ENCODE results near the gene LIN28A. TPM values are rescaled to one million over a fixed set of nuclear protein-coding genes. Genes with fewer than 3 reads are reported as not detected.

The LIN28A gene
- total and polyA plus RNA-seq, 7 experiments from 2014 or later, result not detected

DNA sequence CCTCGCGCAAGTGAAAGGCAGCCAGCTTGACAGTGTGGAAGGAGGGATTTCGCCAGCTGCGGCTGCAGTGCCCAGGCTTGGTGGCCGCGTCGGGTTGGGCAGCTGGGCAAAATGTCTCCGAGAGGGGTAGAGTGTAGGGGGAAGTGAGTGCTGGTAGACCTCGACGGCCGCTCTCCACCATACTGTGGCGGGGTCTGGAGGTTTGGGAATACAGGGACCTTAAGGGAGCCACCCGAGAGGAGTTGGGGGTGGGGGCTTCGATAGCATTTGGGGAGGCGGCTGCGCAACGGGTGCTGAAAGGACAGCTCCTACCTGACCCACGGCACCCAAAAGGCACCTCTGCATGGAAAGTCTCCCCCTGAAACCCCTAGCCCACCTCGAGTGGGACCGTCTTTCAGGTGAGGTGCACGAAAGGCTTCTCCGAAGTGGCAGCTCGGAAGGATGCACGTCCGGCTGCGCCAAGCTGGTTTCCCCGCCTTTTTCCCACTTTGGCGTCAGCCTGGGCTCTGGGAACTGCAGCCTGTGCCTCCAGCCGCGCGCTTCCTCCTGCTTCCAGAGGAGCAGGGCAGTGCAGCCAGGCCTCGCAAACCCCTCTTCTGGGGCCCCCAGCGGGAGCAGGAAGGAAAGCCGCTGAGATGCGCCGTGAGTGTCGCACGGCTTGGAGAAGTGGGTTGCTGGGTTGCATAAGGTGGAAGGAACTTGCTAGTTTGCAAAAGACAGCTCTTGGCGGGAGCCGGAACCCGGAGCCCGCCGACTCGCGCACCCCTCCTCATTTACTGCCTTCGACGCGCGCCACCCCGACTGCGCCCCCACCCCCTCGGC lies 61.1 kb downstream of the LIN28A start:
- Mint-ChIP-seq H3K27ac (peak overlapping the region; percentile 95 to 99 (median 97)), H3K9me3 (no peaks in the 10 kb centered on the region), H3K27me3 (peaks cover 0 to 2% (median 0%) of the 10 kb centered on the region in 5 donors), H3K4me3 (peak overlapping the region; percentile 89 to 100 (median 93)), H3K36me3 (peaks cover 4 to 46% (median 18%) of the 10 kb centered on the region in 5 donors), H3K4me1 (peaks cover 28 to 60% (median 51%) of the 10 kb centered on the region in 7 donors)
- ChIA-PET CTCF (interaction anchor here (0.8 to 1.3 kb wide), 3 partner anchors 19 to 63 kb away, joined by 3 to 4 read pairs (median 4); no protein-coding TSS in a partner anchor), POLR2A (interaction anchor here (0.6 to 4.5 kb wide), 21 partner anchors 10 to 871 kb away, joined by 3 to 40 read pairs (median 5); partner anchors contain the start of genes CEP85, DHDDS, GPN2 and SYTL1)
- H3K27me3 ChIP-seq (ENCODE audit: control insufficient read depth in 2 of 2, insufficient read depth in 2 of 2, low read length in 2 of 2), result no peaks in the 10 kb centered on the region
- peak overlapping the region; percentile 72 for H3K4me3 ChIP-seq (ENCODE audit: low read length)
- H3K27ac ChIP-seq (ENCODE audit: low read depth, low read length), result peak overlapping the region; percentile 100
- no peaks in the 10 kb centered on the region for H3K9me3 ChIP-seq (ENCODE audit: control insufficient read depth in 2 of 3, low read length in 3 of 3)
- intact Hi-C loops (cut with micrococcal nuclease), result loop anchor here (1.0 to 5.0 kb wide), 18 partner anchors 29 to 854 kb away; partner anchors contain the start of genes DHDDS (in 2 of the 2), PDIK1L (in 2 of the 2), UBXN11 (in 2 of the 2) and CEP85 (in 1 of the 2)
- peaks cover 30 to 31% of the 10 kb centered on the region in 2 donors for H3K4me1 ChIP-seq (ENCODE audit: control insufficient read depth in 2 of 2, insufficient read depth in 2 of 2, low read length in 2 of 2)
- DNase-seq (peak in 2 of 9 donors; percentile 42 to 56), ATAC-seq (peak; percentile 26)
- peaks cover 11 to 49% (median 23%) of the 10 kb centered on the region in 3 experiments for H3K36me3 ChIP-seq (ENCODE audit: control insufficient read depth in 2 of 3, insufficient read depth in 3 of 3, low read length in 3 of 3)

- Histone ChIP-seq H3K36me3 (ENCODE audit: control insufficient read depth in 2 of 3, insufficient read depth in 3 of 3, low read length in 3 of 3) (peaks cover 14 to 51% (median 17%) of the 10 kb centered on the region in 3 experiments), H3K9me3 (ENCODE audit: control insufficient read depth in 2 of 3, low read length in 3 of 3) (no peaks in the 10 kb centered on the region), H3K27ac (ENCODE audit: low read depth, low read length) (peak within 1 kb of the TSS; percentile 100), H3K4me3 (ENCODE audit: low read length) (peak within 1 kb of the TSS; percentile 72), H3K4me1 (ENCODE audit: control insufficient read depth in 2 of 2, insufficient read depth in 2 of 2, low read length in 2 of 2) (peaks cover 30 to 35% of the 10 kb centered on the region in 2 donors), H3K27me3 (ENCODE audit: control insufficient read depth in 2 of 2, insufficient read depth in 2 of 2, low read length in 2 of 2) (no peaks in the 10 kb centered on the region)
- peaks cover 28 to 60% (median 54%) of the 10 kb centered on the region in 7 donors for H3K4me1 Mint-ChIP-seq
- intact Hi-C loops (cut with micrococcal nuclease), result loop anchor here (1.0 to 5.0 kb wide), 17 partner anchors 28 to 855 kb away; partner anchors contain the start of genes DHDDS (in 2 of the 2), PDIK1L (in 2 of the 2), UBXN11 (in 2 of the 2) and CEP85 (in 1 of the 2)
- H3K27me3 Mint-ChIP-seq, result peaks cover 0 to 2% (median 0%) of the 10 kb centered on the region in 5 donors
- CTCF ChIA-PET, result interaction anchor here (0.5 to 1.4 kb wide), 4 partner anchors 28 to 573 kb away, joined by 3 to 6 read pairs (median 4); no protein-coding TSS in a partner anchor
- POLR2A ChIA-PET, result interaction anchor here (0.6 to 4.5 kb wide), 19 partner anchors 9 to 870 kb away, joined by 3 to 40 read pairs (median 6); partner anchors contain the start of genes CEP85, DHDDS, GPN2 and SYTL1
- H3K9me3 Mint-ChIP-seq, result no peaks in the 10 kb centered on the region
- peak within 1 kb of the TSS; percentile 89 to 100 (median 93) for H3K4me3 Mint-ChIP-seq
- ATAC-seq (peak; percentile 73), DNase-seq (peak; percentile 64 to 93 (median 89))
- H3K36me3 Mint-ChIP-seq, result peaks cover 0 to 42% (median 17%) of the 10 kb centered on the region in 5 donors
- H3K27ac Mint-ChIP-seq, result peak within 1 kb of the TSS; percentile 95 to 99 (median 97)
These were observed 61.8 kb downstream of the LIN28A start, which contains the start of gene HMGN2 for GRCh38 chr1:26472320-26472900. Gene HMGN2, plus strand, starts transcription at chr1:26472440. Its CDS starts 173 bp downstream, at chr1:26472613.

- Histone ChIP-seq H3K4me1 (ENCODE audit: control insufficient read depth in 2 of 2, insufficient read depth in 2 of 2, low read length in 2 of 2) (peaks cover 30 to 35% of the 10 kb centered on the region in 2 donors), H3K36me3 (ENCODE audit: control insufficient read depth in 2 of 3, insufficient read depth in 3 of 3, low read length in 3 of 3) (peaks cover 14 to 52% (median 16%) of the 10 kb centered on the region in 3 experiments), H3K27me3 (ENCODE audit: control insufficient read depth in 2 of 2, insufficient read depth in 2 of 2, low read length in 2 of 2) (no peaks in the 10 kb centered on the region), H3K27ac (ENCODE audit: low read depth, low read length) (peak overlapping the region; percentile 100), H3K4me3 (ENCODE audit: low read length) (peak overlapping the region; percentile 72), H3K9me3 (ENCODE audit: control insufficient read depth in 2 of 3, low read length in 3 of 3) (no peaks in the 10 kb centered on the region)
- POLR2A ChIA-PET, result interaction anchor here (0.6 to 4.5 kb wide), 9 partner anchors 17 to 326 kb away, joined by 3 to 40 read pairs (median 7); partner anchors contain the start of genes CEP85 and DHDDS
- CTCF ChIA-PET, result interaction anchor here (0.5 to 1.4 kb wide), 2 partner anchors 238 to 573 kb away, joined by 3 to 6 read pairs; no protein-coding TSS in a partner anchor
- DNase-seq (peak; percentile 92 to 97 (median 95)), ATAC-seq (peak; percentile 90)
- peaks cover 28 to 62% (median 59%) of the 10 kb centered on the region in 7 donors for H3K4me1 Mint-ChIP-seq
- peak overlapping the region; percentile 60 to 97 (median 87) for H3K27ac Mint-ChIP-seq
- H3K27me3 Mint-ChIP-seq, result peaks cover 0 to 2% (median 0%) of the 10 kb centered on the region in 5 donors
- no peaks in the 10 kb centered on the region for H3K9me3 Mint-ChIP-seq
- peak overlapping the region; percentile 85 to 100 (median 88) for H3K4me3 Mint-ChIP-seq
- peaks cover 0 to 42% (median 21%) of the 10 kb centered on the region in 5 donors for H3K36me3 Mint-ChIP-seq
- intact Hi-C loops (cut with micrococcal nuclease), result loop anchor here (1.0 to 5.0 kb wide), 20 partner anchors 27 to 856 kb away; partner anchors contain the start of genes CEP85 (in 2 of the 2), DHDDS (in 2 of the 2), PDIK1L (in 2 of the 2) and STMN1 (in 2 of the 2)
These were observed 62.6 kb downstream of the LIN28A start for GRCh38 chr1:26472901-26473845.

GRCh38 chr1:26474818-26475217 lies 64.2 kb downstream of the LIN28A start:
- H3K9me3 Mint-ChIP-seq, result peaks cover 0 to 1% (median 0%) of the 10 kb centered on the region in 11 donors
- Histone ChIP-seq H3K27me3 (ENCODE audit: control insufficient read depth in 2 of 2, insufficient read depth in 2 of 2, low read length in 2 of 2) (no peaks in the 10 kb centered on the region), H3K27ac (ENCODE audit: low read depth, low read length) (peak overlapping the region; percentile 100), H3K9me3 (ENCODE audit: control insufficient read depth in 2 of 3, low read length in 3 of 3) (no peaks in the 10 kb centered on the region), H3K36me3 (ENCODE audit: control insufficient read depth in 2 of 3, insufficient read depth in 3 of 3, low read length in 3 of 3) (peaks cover 14 to 48% (median 16%) of the 10 kb centered on the region in 3 experiments), H3K4me1 (ENCODE audit: control insufficient read depth in 2 of 2, insufficient read depth in 2 of 2, low read length in 2 of 2) (peaks cover 30 to 35% of the 10 kb centered on the region in 2 donors), H3K4me3 (ENCODE audit: low read length) (no peak overlapping the region)
- H3K27ac Mint-ChIP-seq, result peak overlapping the region in 6 of 9 donors; percentile 51 to 97 (median 84)
- H3K4me1 Mint-ChIP-seq, result peaks cover 27 to 67% (median 57%) of the 10 kb centered on the region in 7 donors
- DNase-seq (no peak), ATAC-seq (no peak)
- H3K4me3 Mint-ChIP-seq, result peak overlapping the region; percentile 16 to 95 (median 74)
- H3K27me3 Mint-ChIP-seq, result peaks cover 0 to 2% (median 0%) of the 10 kb centered on the region in 5 donors
- ChIA-PET POLR2A (no interaction called here), CTCF (no interaction called here)
- peaks cover 0 to 42% (median 21%) of the 10 kb centered on the region in 5 donors for H3K36me3 Mint-ChIP-seq
- intact Hi-C loops (cut with micrococcal nuclease), result loop anchor here (5.0 kb wide), 6 partner anchors 98 to 858 kb away; partner anchors contain the start of genes MAN1C1 (in 1 of the 2), PDIK1L (in 1 of the 2) and STMN1 (in 1 of the 2)

- no peak for DNase-seq
- H3K4me3 ChIP-seq (ENCODE audit: low read length), result no peak overlapping the region
- no peaks in the 10 kb centered on the region for H3K9me3 ChIP-seq (ENCODE audit: control insufficient read depth in 2 of 3, low read length in 3 of 3)
- H3K27ac ChIP-seq (ENCODE audit: low read depth, low read length), result no peak overlapping the region
- H3K4me3 Mint-ChIP-seq, result peak overlapping the region in 3 of 10 donors; percentile 14 to 59 (median 30)
- H3K4me1 ChIP-seq (ENCODE audit: control insufficient read depth in 2 of 2, insufficient read depth in 2 of 2, low read length in 2 of 2), result peaks cover 24 to 28% of the 10 kb centered on the region in 2 donors
- peaks cover 0 to 2% (median 0%) of the 10 kb centered on the region in 5 donors for H3K27me3 Mint-ChIP-seq
- peak overlapping the region in 6 of 9 donors; percentile 10 to 83 (median 62) for H3K27ac Mint-ChIP-seq
- ChIA-PET CTCF (interaction anchor here (0.5 kb wide), 1 partner anchor 190 kb away, joined by 3 read pairs; no protein-coding TSS in a partner anchor), POLR2A (no interaction called here)
- ATAC-seq, result no peak
- H3K9me3 Mint-ChIP-seq, result peaks cover 0 to 1% (median 0%) of the 10 kb centered on the region in 11 donors
- H3K36me3 ChIP-seq (ENCODE audit: control insufficient read depth in 2 of 3, insufficient read depth in 3 of 3, low read length in 3 of 3), result peaks cover 14 to 48% (median 16%) of the 10 kb centered on the region in 3 experiments
- peaks cover 16 to 56% (median 45%) of the 10 kb centered on the region in 7 donors for H3K4me1 Mint-ChIP-seq
- intact Hi-C loops (cut with micrococcal nuclease), result no loop called here
- peaks cover 0 to 42% (median 21%) of the 10 kb centered on the region in 5 donors for H3K36me3 Mint-ChIP-seq
- no peaks in the 10 kb centered on the region for H3K27me3 ChIP-seq (ENCODE audit: control insufficient read depth in 2 of 2, insufficient read depth in 2 of 2, low read length in 2 of 2)
These were observed 65.4 kb downstream of the LIN28A start for GRCh38 chr1:26475989-26476388.
